ENCODE measurements around the gene PCAT6. TPM values are rescaled to one million over a fixed set of nuclear protein-coding genes. Genes with fewer than 3 reads are reported as not detected.

Gene PCAT6
- total RNA-seq, 1 donor from 2014 or later = not detected

DNA sequence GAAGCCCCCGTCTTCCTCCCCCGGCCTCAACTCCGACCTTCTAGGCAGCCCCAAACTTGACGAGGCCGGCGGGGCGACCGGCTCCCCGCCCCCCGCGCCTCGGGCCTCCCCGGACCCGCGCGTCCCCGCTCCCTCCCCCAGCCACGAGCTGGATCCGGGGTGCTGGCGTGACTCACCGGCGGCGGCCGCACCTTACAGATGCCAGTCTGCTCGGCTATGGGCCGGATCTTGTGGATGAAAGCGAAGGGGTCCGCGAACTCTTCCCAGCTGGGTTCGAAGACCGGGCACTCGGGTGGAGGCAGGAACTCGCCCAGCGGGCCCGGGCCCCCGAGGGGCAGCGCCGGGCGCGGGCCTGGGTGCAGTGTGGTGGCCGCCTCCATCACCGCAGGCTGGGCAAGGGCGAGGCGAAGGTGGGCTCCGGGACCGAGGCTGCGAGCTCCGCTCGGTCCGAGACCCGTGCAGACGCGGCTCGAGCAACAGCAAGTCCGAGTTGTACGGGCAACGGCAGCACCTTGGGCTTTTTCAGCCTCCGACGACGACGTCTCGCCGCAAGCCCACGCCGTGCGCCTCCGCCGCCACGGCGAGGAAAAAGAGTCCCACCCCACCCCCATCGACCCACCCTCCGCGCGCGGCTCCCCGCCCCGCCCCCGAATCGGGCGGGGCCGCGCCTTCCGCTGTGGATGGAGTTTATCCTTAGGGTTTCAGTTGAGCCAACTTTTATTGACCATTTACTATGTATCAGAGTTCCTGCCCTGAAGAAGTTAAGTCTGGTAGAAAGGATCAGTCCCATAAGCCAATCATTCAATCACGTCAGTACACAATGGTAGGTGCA, 2.6 kb upstream of the PCAT6 start, which contains the start of gene KDM5B:
Gene KDM5B (minus strand): TSS at position 496 of the 832 bp plus-strand sequence. CDS start 116 bp downstream, at position 380.
- Histone ChIP-seq H3K27ac (peak within 1 kb of the TSS; percentile 75 to 80), H3K9me3 (no peaks in the 10 kb centered on the region), H3K4me1 (peaks cover 0 to 9% of the 10 kb centered on the region in 2 donors), H3K36me3 (no peaks in the 10 kb centered on the region), H3K27me3 (no peaks in the 10 kb centered on the region), H3K4me3 (peak within 1 kb of the TSS; percentile 90 to 94)
- intact Hi-C loops (cut with DNase I) = loop anchor here (2.0 kb wide), 2 partner anchors 53 to 199 kb away; partner anchors contain the start of gene TMEM183A
- TF ChIP-seq, protein P1, sequence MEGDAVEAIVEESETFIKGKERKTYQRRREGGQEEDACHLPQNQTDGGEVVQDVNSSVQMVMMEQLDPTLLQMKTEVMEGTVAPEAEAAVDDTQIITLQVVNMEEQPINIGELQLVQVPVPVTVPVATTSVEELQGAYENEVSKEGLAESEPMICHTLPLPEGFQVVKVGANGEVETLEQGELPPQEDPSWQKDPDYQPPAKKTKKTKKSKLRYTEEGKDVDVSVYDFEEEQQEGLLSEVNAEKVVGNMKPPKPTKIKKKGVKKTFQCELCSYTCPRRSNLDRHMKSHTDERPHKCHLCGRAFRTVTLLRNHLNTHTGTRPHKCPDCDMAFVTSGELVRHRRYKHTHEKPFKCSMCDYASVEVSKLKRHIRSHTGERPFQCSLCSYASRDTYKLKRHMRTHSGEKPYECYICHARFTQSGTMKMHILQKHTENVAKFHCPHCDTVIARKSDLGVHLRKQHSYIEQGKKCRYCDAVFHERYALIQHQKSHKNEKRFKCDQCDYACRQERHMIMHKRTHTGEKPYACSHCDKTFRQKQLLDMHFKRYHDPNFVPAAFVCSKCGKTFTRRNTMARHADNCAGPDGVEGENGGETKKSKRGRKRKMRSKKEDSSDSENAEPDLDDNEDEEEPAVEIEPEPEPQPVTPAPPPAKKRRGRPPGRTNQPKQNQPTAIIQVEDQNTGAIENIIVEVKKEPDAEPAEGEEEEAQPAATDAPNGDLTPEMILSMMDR (IDR thresholded peaks at IDR 0.05) = no peak
- DNase-seq (ENCODE audit: low spot score in 2 of 2) = peak in 1 of 2 donors; percentile 77

DNA sequence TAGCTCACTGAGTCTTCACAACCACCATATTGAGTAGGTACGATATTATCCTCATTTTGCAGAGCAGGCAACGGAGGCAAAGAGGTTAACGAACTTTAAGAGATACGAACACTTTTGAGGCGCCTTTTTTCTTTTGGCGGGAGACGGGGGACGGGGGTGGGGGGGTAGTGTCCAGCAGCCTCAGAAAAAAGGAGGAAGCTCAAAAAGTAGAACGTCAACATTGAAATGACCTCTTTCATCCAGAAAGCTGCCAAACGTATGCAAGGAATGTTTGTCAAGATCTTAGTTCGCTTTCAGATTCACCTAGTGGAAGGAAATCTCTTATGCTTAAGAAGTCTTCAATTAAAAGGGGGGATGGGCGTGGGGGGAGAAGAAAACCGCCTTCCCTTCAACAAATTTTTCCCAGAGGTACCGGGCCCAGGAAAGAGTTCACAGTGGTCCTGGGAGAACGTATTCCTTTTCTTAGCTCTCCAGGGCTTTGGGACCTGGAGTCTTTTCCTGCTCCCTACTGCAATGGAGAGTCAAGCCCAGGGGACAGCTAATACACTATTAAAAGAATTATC, 1.1 kb upstream of the PCAT6 start:
- H3K27ac ChIP-seq = peak overlapping the region in 1 of 2 donors; percentile 51
- H3K36me3 ChIP-seq = no peaks in the 10 kb centered on the region
- no peak for DNase-seq (ENCODE audit: low spot score in 2 of 2)
- intact Hi-C loops (cut with DNase I) = loop anchor here (2.0 kb wide), 4 partner anchors 51 to 157 kb away; partner anchors contain the start of genes ADIPOR1, CYB5R1 and RABIF
- no peaks in the 10 kb centered on the region for H3K9me3 ChIP-seq
- no peaks in the 10 kb centered on the region for H3K27me3 ChIP-seq
- peaks cover 0 to 9% of the 10 kb centered on the region in 2 donors for H3K4me1 ChIP-seq
- H3K4me3 ChIP-seq = peak overlapping the region; percentile 73 to 74
- TF ChIP-seq, protein P1 (IDR thresholded peaks at IDR 0.05) = no peak

DNA sequence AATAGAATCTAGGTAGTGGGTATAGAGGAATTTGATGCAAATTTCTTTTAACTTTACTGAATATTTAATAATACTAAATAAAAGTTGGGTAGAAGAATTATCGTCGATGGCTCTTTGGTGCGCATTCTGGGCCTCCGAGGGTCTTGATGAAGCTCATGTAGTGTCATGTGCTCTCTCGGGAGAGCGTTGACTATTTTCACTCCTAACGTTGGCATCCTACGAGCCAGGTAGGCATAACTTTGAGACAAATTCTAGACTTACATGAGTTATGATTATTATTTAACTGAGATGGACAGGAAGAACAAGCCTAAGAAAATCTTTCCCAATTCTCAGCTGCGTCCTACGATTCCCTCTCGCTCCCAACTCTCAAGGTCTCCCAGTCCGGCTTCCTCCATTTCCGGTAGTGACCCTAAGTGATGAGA, 550 bp upstream of the PCAT6 start:
- H3K36me3 ChIP-seq = no peaks in the 10 kb centered on the region
- intact Hi-C loops (cut with DNase I) = loop anchor here (2.0 kb wide), 3 partner anchors 79 to 157 kb away; partner anchors contain the start of genes ADIPOR1, CYB5R1 and RABIF
- H3K4me3 ChIP-seq = peak overlapping the region; percentile 73 to 74
- TF ChIP-seq, protein P1 (IDR thresholded peaks at IDR 0.05) = no peak
- H3K27me3 ChIP-seq = no peaks in the 10 kb centered on the region
- H3K4me1 ChIP-seq = peaks cover 0 to 9% of the 10 kb centered on the region in 2 donors
- no peak for DNase-seq (ENCODE audit: low spot score in 2 of 2)
- no peaks in the 10 kb centered on the region for H3K9me3 ChIP-seq
- H3K27ac ChIP-seq = peak overlapping the region; percentile 38 to 51

DNA sequence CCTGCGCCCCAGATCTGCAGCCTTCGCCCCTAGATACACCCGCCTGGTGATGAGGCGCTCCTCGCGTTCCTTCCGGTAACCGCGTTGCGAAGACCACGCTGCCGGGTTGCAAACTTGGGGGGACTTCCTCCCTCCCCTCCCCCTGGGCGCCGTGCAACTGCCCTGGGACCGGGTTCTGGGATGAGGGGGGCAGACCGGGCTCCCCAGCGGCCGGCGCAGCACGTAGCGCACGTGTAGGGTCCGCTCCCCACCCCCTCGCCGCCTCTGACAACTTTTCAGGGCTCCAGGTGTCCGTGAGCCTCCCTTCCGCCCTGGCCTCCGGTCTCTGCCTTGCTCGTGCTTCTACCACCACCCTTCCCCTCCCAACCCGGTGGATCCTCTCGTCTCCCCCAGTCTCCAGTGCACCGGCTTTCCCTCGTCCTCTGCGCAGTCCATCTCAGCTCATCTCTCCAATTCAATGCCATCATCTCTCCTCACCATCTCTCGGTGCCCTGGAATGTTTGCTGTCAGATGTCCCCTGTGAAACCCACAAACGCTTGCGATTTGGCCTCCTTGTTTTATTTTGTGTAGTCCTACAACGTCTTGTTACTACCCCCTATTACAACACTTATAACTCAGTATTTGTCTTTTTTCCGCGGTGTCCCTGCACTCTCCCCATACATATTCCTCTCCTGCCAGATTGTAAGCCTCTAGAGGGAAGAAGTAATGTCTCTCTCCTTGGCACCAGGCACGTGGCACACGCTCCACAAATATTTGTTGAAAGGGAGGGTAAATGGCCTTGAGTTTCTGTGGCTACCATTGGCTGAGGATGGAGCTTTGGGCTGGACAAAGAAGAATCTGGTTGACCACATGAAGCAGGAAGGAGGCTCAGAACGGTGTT, 782 bp downstream of the PCAT6 start:
- Histone ChIP-seq H3K36me3 (no peaks in the 10 kb centered on the region), H3K4me1 (peaks cover 0 to 6% of the 10 kb centered on the region in 2 donors), H3K27ac (no peak overlapping the region), H3K4me3 (peak overlapping the region; percentile 73 to 74), H3K27me3 (no peaks in the 10 kb centered on the region), H3K9me3 (no peaks in the 10 kb centered on the region)
- TF ChIP-seq, protein P1 (IDR thresholded peaks at IDR 0.05) = no peak
- no peak for DNase-seq (ENCODE audit: low spot score in 2 of 2)
- intact Hi-C loops (cut with DNase I) = loop anchor here (2.0 kb wide), 3 partner anchors 77 to 155 kb away; partner anchors contain the start of genes ADIPOR1, CYB5R1 and RABIF
